ENCODE measurements around the gene POMC.

DNA sequence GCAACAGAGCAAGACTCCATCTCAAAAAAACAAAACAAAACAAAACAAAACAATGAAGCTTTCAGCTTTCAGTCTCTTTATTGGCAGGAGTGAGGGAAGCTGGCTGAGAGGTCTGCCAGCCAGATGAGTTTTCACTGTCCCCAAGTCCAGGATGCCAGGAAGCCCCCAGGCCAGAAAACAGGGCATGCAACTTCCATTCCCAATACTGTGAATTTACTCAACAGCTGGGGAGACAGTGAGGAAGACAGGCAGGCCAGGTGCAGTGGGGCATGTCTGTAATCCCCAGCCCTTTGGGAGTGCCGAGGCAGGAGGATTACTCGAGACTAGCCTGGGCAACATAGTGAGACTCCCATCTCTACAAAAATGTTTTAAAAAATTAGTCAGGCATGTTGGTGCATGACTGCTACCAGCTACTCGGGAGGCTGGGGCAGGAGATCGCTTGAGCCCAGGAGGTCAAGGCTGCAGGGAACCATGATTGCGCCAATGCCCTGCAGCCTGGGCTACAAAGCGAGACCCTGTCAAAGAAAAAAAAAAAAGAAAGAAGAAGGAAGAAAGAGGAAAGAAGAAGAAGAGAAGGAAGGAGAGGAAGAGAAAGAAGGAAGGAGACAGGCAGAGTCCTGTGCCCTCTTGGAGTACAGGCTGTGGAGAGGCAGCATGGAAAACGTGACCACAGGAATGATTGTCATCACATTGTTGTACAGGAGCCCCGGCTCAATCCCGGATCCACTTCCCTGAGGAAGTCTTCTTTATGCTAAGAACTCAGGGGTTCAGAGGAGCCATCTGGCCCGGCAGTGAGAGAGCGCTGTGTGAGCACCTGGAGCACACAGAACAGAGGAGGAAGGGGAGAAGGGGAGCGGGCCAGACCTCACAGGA is 29.2 kb upstream of the POMC start:
- TF ChIP-seq FOXA1 (IDR thresholded peaks at IDR 0.05), result no peak
- no peak for TF ChIP-seq FOXK2 (IDR thresholded peaks at IDR 0.05)
- TF ChIP-seq ARNT (IDR thresholded peaks at IDR 0.05), result no peak
- TF ChIP-seq HDGF (IDR thresholded peaks at IDR 0.05; ENCODE audit: borderline replicate concordance), result no peak
- no peak for TF ChIP-seq SUZ12 (IDR thresholded peaks at IDR 0.05)
- no peak for TF ChIP-seq TARDBP (IDR thresholded peaks at IDR 0.05)
- no peak for TF ChIP-seq BHLHE40 (IDR thresholded peaks at IDR 0.05; ENCODE audit: borderline replicate concordance)
- no peak for TF ChIP-seq SP1 (IDR thresholded peaks at IDR 0.05)
